Heart left ventricle (tissue), 16 donors: Measurements from ENCODE around the gene ABHD5. TPM values are rescaled to one million over a fixed set of nuclear protein-coding genes. Genes with fewer than 3 reads are reported as not detected.
"Not testable (repeated sequence)": the region's sequence is repeated elsewhere in the genome, so short reads cannot be mapped to it uniquely, and the experiment has no call there.

Source experiments
- ATAC-seq, 4 donors: fragments of 200-7000 bp; cut with Tn5 transposase; one replicate each; pipeline ENCODE4 v1.9.1; 2020 to 2022; ENCODE audit warnings: moderate library complexity in 4 of 4, mild to moderate bottlenecking in 3 of 4, moderate number of reproducible peaks in 1 of 4
- DNase-seq, 5 donors: peaks; one replicate each; pipeline ENCODE4 v3.0.0-alpha.2; 2020
- H3K27ac ChIP-seq, 12 donors: fragments of 200-600 bp; sonication (generic) in 4 of 12; one replicate each; pipeline versions ENCODE4 v1.5.0 to v1.8.0; 2016 to 2022; ENCODE audit warnings: mild to moderate bottlenecking in 2 of 12
- H3K27me3 ChIP-seq, 9 donors: fragments of 200-600 bp; sonication (generic) in 2 of 9; one replicate each; pipeline versions ENCODE4 v1.5.1 to v1.8.0; 2016 to 2022; ENCODE audit warnings: mild to moderate bottlenecking in 3 of 9
- H3K36me3 ChIP-seq, 9 donors: fragments of 200-600 bp; sonication (generic) in 2 of 9; one replicate each; pipeline versions ENCODE4 v1.5.0 to v1.8.0; 2018 to 2022; ENCODE audit warnings: mild to moderate bottlenecking in 2 of 9
- H3K4me1 ChIP-seq, 12 donors: fragments of 200-600 bp; sonication (generic) in 4 of 12; one replicate each; pipeline versions ENCODE4 v1.5.0 to v1.8.0; 2016 to 2022; ENCODE audit warnings: mild to moderate bottlenecking in 3 of 12
- H3K4me3 ChIP-seq, 12 donors: fragments of 200-600 bp; sonication (generic) in 4 of 12; one replicate each; pipeline versions ENCODE4 v1.5.0 to v1.8.0; 2017 to 2022; ENCODE audit warnings: mild to moderate bottlenecking in 9 of 12, moderate library complexity in 4 of 12
- H3K9me3 ChIP-seq, 12 donors: fragments of 200-600 bp; sonication (generic) in 4 of 12; one replicate each; pipeline versions ENCODE4 v1.5.0 to v1.8.0; 2016 to 2022; ENCODE audit warnings: mild to moderate bottlenecking in 1 of 12
- CTCF ChIP-seq, 12 donors: fragments of 200-600 bp; sonication (generic) in 4 of 12; IDR thresholded peaks; one replicate each; pipeline versions ENCODE4 v1.5.0 to v1.8.0; 2018 to 2022; ENCODE audit warnings: antibody characterized with exemption in 12 of 12, mild to moderate bottlenecking in 5 of 12
- POLR2A ChIP-seq, 2 donors: fragments of 450-650 bp; IDR thresholded peaks; one replicate each; pipeline ENCODE4 v1.6.1; 2017; ENCODE audit warnings: antibody characterized with exemption in 2 of 2, mild to moderate bottlenecking in 2 of 2, moderate library complexity in 2 of 2
- WGBS, 4 donors: extraction: QIAGEN DNeasy Blood & Tissue Kit in 2 of 4; methylation state at CpG; one replicate each; pipeline versions ENCODE4 v1.1.5 to v1.1.7; 2013 to 2018; 5-methylcytosine and 5-hydroxymethylcytosine counted together
- intact Hi-C, 10 donors: fragments of 100-400 bp; cut with DNase I; formaldehyde crosslinking; loops; one replicate each; pipeline versions ENCODE4 v1.11.1 to v1.14.2; 2022
- polyA plus RNA-seq, 2 donors: library from polyadenylated mRNA; stranded (reverse); fragments of 200-250 nt; gene quantifications; one replicate each; pipeline ENCODE4 v1.2.3, GENCODE V29; 2013
- total RNA-seq, 9 donors: library from RNA; depleted of rRNA in 2 of 9; stranded (reverse); fragments of >200 nt in 2 of 9; fragmentation: NEBNext Ultra II Directional in 3 of 9; extraction: Animal tissue kit (Norgen Biotek cat#: 25700) in 3 of 9; gene quantifications; one replicate each; pipeline versions ENCODE4 v1.1.0 to v1.2.4, GENCODE V29; 2016 to 2023
- donor health status: ischemic (EF 13 %, LVEDD 7.1; RV severe dilation, severe dysfunction).
- donor health status: healthy with polysubstance abuse.
- donor health status: DM: no; HTN: yes; CAD: no.
- donor health status: DM: no; HTN: no; CAD: no.
- donor health status: ischemic (EF 25% LVEDD 6.9; RV normal size, moderate dysfunction).
- donor health status: ischemic (EF 25% LVEDD 5.7; RV mildly dilated, moderate dysfunction).
- donor health status: healthy.
- donor health status: DM: yes; HTN: yes; CAD: no.
- donor health status: ischemic (EF 35%, LVEDD 5.7; RV mildly dilated, moderate dysfunction).
- donor health status: nonischemic (EF 11% LVEDD 7.7; RV severe dilation, severe dysfunction).
- donor health status: DM: yes; HTN: yes; CAD: no.
- donor health status: PGD.
- donor health status: ischemic (EF 29% LVEDD 5.4; RV normal size, mild dysfunction).
- donor health status: nonischemic (EF 23%, LVEDD 6.1; RV moderate dilation, normal function).

ABHD5 gene
- total and polyA plus RNA-seq, 11 donors: 8.5 to 103 (median 26.7) TPM

DNA sequence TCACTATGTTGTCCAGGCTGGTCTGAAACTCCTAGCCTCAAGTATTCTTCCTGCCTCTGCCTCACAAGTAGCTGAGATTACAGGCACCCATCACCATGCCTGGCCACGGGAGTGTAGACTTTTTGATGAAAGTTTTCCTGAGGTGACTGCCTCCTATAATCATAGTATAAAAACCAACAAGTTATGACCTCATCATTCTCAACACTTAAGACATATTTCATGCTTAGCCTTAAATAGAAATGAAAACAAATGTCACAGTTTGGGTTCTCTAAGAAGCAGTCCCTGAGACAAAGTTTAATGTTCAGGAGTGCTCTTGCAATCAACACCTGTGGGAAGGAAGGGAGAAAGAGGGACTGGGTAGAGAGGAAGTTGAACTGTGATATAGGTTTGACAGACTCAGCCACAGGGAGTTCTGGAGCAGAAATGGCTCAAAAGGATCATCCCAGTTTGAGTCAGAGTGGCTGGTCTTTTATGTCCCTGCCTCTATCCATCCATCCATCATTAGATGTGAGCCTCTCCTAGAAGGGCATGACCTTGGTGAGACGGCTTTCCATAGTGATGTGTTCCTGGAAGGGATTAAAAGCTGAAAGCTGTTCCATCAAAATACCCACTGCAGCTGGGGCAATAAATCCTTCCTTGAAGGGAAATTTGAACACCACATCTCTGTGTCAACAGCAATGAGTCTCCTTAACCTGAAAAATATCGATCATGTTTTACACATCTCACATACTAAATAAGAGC is 16.2 kb upstream of the ABHD5 start:
- H3K9me3 ChIP-seq: peaks cover 0 to 9% (median 0%) of the 10 kb centered on the region in 12 donors
- no peaks in the 10 kb centered on the region for H3K36me3 ChIP-seq
- intact Hi-C loops: loop anchor here in 1 of 10 donors (10.0 kb wide), 1 partner anchor 520 kb away; no protein-coding TSS in a partner anchor
- no peaks in the 10 kb centered on the region for H3K4me1 ChIP-seq
- no peaks in the 10 kb centered on the region for H3K27me3 ChIP-seq
- no peak for ATAC-seq
- 75 to 83% (median 81%) methylated on average over 3 of the region's 3 CpGs for WGBS, 4 donors
- H3K27ac ChIP-seq: no peak overlapping the region
- no peak for DNase-seq
- TF ChIP-seq POLR2A (IDR thresholded peaks at IDR 0.05) (no peak), CTCF (IDR thresholded peaks at IDR 0.05) (no peak)
- H3K4me3 ChIP-seq: no peak overlapping the region

GRCh38 chr3:43675593-43675992 is 15.1 kb upstream of the ABHD5 start:
- DNase-seq (no peak), ATAC-seq (no peak)
- no peaks in the 10 kb centered on the region for H3K36me3 ChIP-seq
- intact Hi-C loops: loop anchor here in 1 of 10 donors (10.0 kb wide), 1 partner anchor 519 kb away; no protein-coding TSS in a partner anchor
- H3K4me1 ChIP-seq: no peaks in the 10 kb centered on the region
- TF ChIP-seq CTCF (IDR thresholded peaks at IDR 0.05): no peak
- no peak for TF ChIP-seq POLR2A (IDR thresholded peaks at IDR 0.05)
- no peak overlapping the region for H3K4me3 ChIP-seq
- H3K27ac ChIP-seq: no peak overlapping the region
- no peaks in the 10 kb centered on the region for H3K27me3 ChIP-seq
- H3K9me3 ChIP-seq: peaks cover 0 to 9% (median 0%) of the 10 kb centered on the region in 12 donors

DNA sequence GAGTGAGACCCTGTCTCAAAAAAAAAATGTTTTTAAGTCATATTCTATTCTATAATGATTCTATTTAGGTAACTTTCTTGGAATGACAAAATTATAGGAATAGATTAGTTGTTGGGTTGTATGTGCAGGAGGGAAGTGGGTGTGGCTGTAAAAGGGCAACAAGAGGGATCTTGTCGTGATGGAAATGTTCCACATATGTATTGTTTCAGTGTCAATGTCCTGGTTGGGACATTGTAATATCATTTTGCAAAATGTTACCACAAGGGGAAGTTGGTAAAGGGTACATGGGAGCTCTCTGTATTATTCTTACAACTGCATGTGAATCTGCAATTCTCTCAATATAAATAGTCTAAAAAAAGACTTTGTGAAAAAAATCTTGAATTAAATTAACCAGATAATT is 14.3 kb upstream of the ABHD5 start:
- H3K9me3 ChIP-seq: peaks cover 0 to 9% (median 0%) of the 10 kb centered on the region in 12 donors
- no peak overlapping the region for H3K4me3 ChIP-seq
- WGBS, 4 donors: 34 to 76% (median 62%) methylated on average over 1 of the region's 1 CpG
- TF ChIP-seq CTCF (IDR thresholded peaks at IDR 0.05): no peak
- TF ChIP-seq POLR2A (IDR thresholded peaks at IDR 0.05): no peak
- H3K27ac ChIP-seq: no peak overlapping the region
- intact Hi-C loops: loop anchor here in 1 of 10 donors (10.0 kb wide), 1 partner anchor 518 kb away; no protein-coding TSS in a partner anchor
- ATAC-seq (no peak), DNase-seq (no peak)
- H3K36me3 ChIP-seq: no peaks in the 10 kb centered on the region
- H3K4me1 ChIP-seq: no peaks in the 10 kb centered on the region
- H3K27me3 ChIP-seq: no peaks in the 10 kb centered on the region

GRCh38 chr3:43678375-43678774 is 12.4 kb upstream of the ABHD5 start:
- ATAC-seq, H3K9me3 ChIP-seq, H3K27ac ChIP-seq, H3K36me3 ChIP-seq, H3K4me1 ChIP-seq, DNase-seq, H3K27me3 ChIP-seq, H3K4me3 ChIP-seq: not testable (repeated sequence)
- 90 to 95% (median 93%) methylated on average over 8 of the region's 8 CpGs for WGBS, 4 donors
- intact Hi-C loops: loop anchor here in 1 of 10 donors (10.0 kb wide), 1 partner anchor 516 kb away; no protein-coding TSS in a partner anchor

DNA sequence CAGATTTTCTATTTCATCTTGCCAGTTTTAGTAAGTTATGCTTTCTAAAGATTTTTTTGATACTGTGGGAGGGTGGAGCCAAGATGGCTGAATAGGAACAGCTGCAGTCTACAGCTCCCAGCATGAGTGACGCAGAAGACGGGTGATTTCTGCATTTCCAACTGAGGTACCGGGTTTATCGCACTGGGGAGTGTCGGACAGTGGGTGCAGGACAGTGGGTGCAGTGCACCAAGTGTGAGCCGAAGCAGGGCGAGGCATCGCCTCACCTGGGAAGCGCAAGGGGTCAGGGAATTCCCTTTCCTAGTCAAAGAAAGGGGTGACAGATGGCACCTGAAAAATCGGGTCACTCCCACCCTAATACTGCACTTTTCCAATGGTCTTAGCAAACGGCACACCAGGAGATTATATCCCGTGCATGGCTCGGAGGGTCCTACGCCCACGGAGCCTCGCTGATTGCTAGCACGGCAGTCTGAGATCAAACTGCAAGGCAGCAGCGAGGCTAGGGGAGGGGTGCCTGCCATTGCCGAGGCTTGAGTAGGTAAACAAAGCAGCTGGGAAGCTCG is 11.8 kb upstream of the ABHD5 start:
- not testable (repeated sequence) for DNase-seq, H3K4me3 ChIP-seq, ATAC-seq, H3K9me3 ChIP-seq, H3K36me3 ChIP-seq, H3K4me1 ChIP-seq, H3K27ac ChIP-seq, H3K27me3 ChIP-seq
- WGBS, 4 donors: 95 to 98% (median 96%) methylated on average over 19 to 20 of the region's 20 CpGs
- intact Hi-C loops: loop anchor here in 1 of 10 donors (10.0 kb wide), 1 partner anchor 516 kb away; no protein-coding TSS in a partner anchor

DNA sequence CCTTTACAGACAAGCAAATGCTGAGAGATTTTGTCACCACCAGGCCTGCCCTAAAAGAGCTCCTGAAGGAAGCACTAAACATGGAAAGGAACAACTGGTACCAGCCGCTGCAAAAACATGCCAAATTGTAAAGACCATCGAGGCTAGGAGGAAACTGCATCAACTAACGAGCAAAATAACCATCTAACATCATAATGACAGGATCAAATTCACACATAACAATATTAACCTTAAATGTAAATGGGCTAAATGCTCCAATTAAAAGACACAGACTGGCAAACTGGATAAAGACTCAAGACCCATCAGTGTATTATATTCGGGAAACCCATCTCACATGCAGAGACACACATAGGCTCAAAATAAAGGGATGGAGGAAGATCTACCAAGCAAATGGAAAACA is 9.9 kb upstream of the ABHD5 start:
- intact Hi-C loops, DNase-seq, H3K27me3 ChIP-seq, H3K4me3 ChIP-seq, H3K9me3 ChIP-seq, ATAC-seq, H3K4me1 ChIP-seq, H3K27ac ChIP-seq, H3K36me3 ChIP-seq: not testable (repeated sequence)
- WGBS, 4 donors: 91 to 93% (median 92%) methylated on average over 4 of the region's 4 CpGs
